Karpas-422 (cell line): ENCODE results near the gene ZNF335. TPM values are rescaled to one million over a fixed set of nuclear protein-coding genes. Genes with fewer than 3 reads are reported as not detected.
A peak's percentile ranks its signal among the peaks of the same experiment; 100 is the strongest.

Source experiments
- DNase-seq: peaks from one replicate; pipeline ENCODE4 v3.0.0-alpha.2; 2015
- H2AFZ ChIP-seq: fragments of 200-600 bp; sonication (generic); 2 replicates; pipeline ENCODE4 v1.6.1; 2014; ENCODE audit warnings: antibody characterized with exemption, low read length, mixed read lengths
- H3K27ac ChIP-seq: fragments of 200-600 bp; sonication (generic); 2 replicates; pipeline ENCODE4 v1.5.1; 2014; ENCODE audit warnings: mild to moderate bottlenecking, low read length, moderate library complexity
- H3K27me3 ChIP-seq: fragments of 200-600 bp; sonication (generic); 2 replicates; pipeline ENCODE4 v1.6.1; 2014; ENCODE audit warnings: low read length, mixed read lengths
- H3K36me3 ChIP-seq: fragments of 200-600 bp; sonication (generic); 2 replicates; pipeline ENCODE4 v1.6.1; 2014; ENCODE audit warnings: low read length, mixed read lengths; ENCODE audit not compliant: insufficient read depth
- H3K4me1 ChIP-seq: fragments of 200-600 bp; sonication (generic); 2 replicates; pipeline ENCODE4 v1.6.1; 2014; ENCODE audit warnings: mild to moderate bottlenecking, low read length, mixed read lengths
- H3K4me2 ChIP-seq: fragments of 200-600 bp; sonication (generic); 2 replicates; pipeline ENCODE4 v1.6.1; 2014; ENCODE audit warnings: low read length, low read depth, mild to moderate bottlenecking; ENCODE audit not compliant: poor library complexity, severe bottlenecking
- H3K4me3 ChIP-seq: fragments of 200-600 bp; sonication (generic); 2 replicates; pipeline ENCODE4 v1.5.1; 2014; ENCODE audit warnings: mild to moderate bottlenecking, antibody characterized with exemption, low read length, mixed read lengths
- H3K79me2 ChIP-seq: fragments of 200-600 bp; sonication (generic); 2 replicates; pipeline ENCODE4 v1.6.1; 2014; ENCODE audit warnings: mild to moderate bottlenecking, low read length, mixed read lengths
- H3K9ac ChIP-seq: fragments of 200-600 bp; sonication (generic); 2 replicates; pipeline ENCODE4 v1.6.0; 2014; ENCODE audit warnings: low read length
- H3K9me2 ChIP-seq: fragments of 200-600 bp; sonication (generic), shearing (Covaris generic); replicated peaks from 2 replicates; pipeline ENCODE4 v1.6.0; 2014; ENCODE audit warnings: mild to moderate bottlenecking, low read length, moderate library complexity; ENCODE audit not compliant: insufficient read depth
- H3K9me3 ChIP-seq: fragments of 300-700, 200-600 bp; sonication (generic); 2 replicates; pipeline ENCODE4 v1.6.1; 2014; ENCODE audit warnings: low read length, mixed read lengths
- H4K20me1 ChIP-seq: fragments of 200-600 bp; sonication (generic); 2 replicates; pipeline ENCODE4 v1.6.1; 2014; ENCODE audit warnings: mild to moderate bottlenecking, antibody characterized with exemption, low read length, low read depth; ENCODE audit not compliant: insufficient read depth
- total RNA-seq: library from RNA; depleted of rRNA; stranded (reverse); fragments of >200 nt; shearing (Covaris generic); gene quantifications from 2 replicates; pipeline ENCODE4 v1.2.3, GENCODE V29; 2014; ENCODE audit warnings: low replicate concordance

The ZNF335 gene
- total RNA-seq, 1 experiment from 2014 or later: 13.2 TPM

- Histone ChIP-seq H3K4me3 (peak overlapping the region; percentile 57; the same call in 1 of the 2 replicates), H3K36me3 (no peaks in the 10 kb centered on the region), H3K9me3 (no peaks in the 10 kb centered on the region), H3K27ac (no peak overlapping the region), H3K27me3 (no peaks in the 10 kb centered on the region), H4K20me1 (no peaks in the 10 kb centered on the region), H3K79me2 (no peaks in the 10 kb centered on the region), H3K9me2 (no peaks in the 10 kb centered on the region), H3K9ac (peak overlapping the region; percentile 52), H3K4me1 (peaks cover 6% of the 10 kb centered on the region), H2AFZ (peak overlapping the region; percentile 84), H3K4me2 (peak overlapping the region; percentile 63)
- peak; percentile 87 for DNase-seq
Measured at GRCh38 chr20:46013829-46014516, 42.0 kb upstream of the ZNF335 start.

GRCh38 chr20:46013322-46013828 is 41.4 kb upstream of the ZNF335 start:
- no peak for DNase-seq
- Histone ChIP-seq H3K27ac (no peak overlapping the region), H3K79me2 (no peaks in the 10 kb centered on the region), H3K4me3 (no peak overlapping the region), H3K36me3 (no peaks in the 10 kb centered on the region), H3K9me3 (no peaks in the 10 kb centered on the region), H4K20me1 (no peaks in the 10 kb centered on the region), H3K9me2 (no peaks in the 10 kb centered on the region), H3K4me2 (no peak overlapping the region), H2AFZ (no peak overlapping the region), H3K4me1 (peaks cover 6% of the 10 kb centered on the region), H3K9ac (no peak overlapping the region), H3K27me3 (no peaks in the 10 kb centered on the region)

- H3K36me3 ChIP-seq: no peaks in the 10 kb centered on the region
- H3K9me2 ChIP-seq: no peaks in the 10 kb centered on the region
- no peak for DNase-seq
- H3K9me3 ChIP-seq: no peaks in the 10 kb centered on the region
- no peaks in the 10 kb centered on the region for H3K79me2 ChIP-seq
- no peak overlapping the region for H3K4me2 ChIP-seq
- no peak overlapping the region for H2AFZ ChIP-seq
- no peaks in the 10 kb centered on the region for H4K20me1 ChIP-seq
- H3K4me1 ChIP-seq: peaks cover 6% of the 10 kb centered on the region
- H3K27me3 ChIP-seq: no peaks in the 10 kb centered on the region
- H3K9ac ChIP-seq: no peak overlapping the region
- H3K27ac ChIP-seq: no peak overlapping the region
- H3K4me3 ChIP-seq: no peak overlapping the region
Measured at GRCh38 chr20:46012921-46013320, 40.9 kb upstream of the ZNF335 start.

- Histone ChIP-seq H3K79me2 (no peaks in the 10 kb centered on the region), H2AFZ (no peak overlapping the region), H3K4me1 (peaks cover 6% of the 10 kb centered on the region), H3K4me2 (no peak overlapping the region), H3K27ac (no peak overlapping the region), H3K9me2 (no peaks in the 10 kb centered on the region), H3K36me3 (no peaks in the 10 kb centered on the region), H3K9ac (no peak overlapping the region), H3K9me3 (no peaks in the 10 kb centered on the region), H3K27me3 (no peaks in the 10 kb centered on the region), H3K4me3 (no peak overlapping the region), H4K20me1 (no peaks in the 10 kb centered on the region)
- peak; percentile 91 for DNase-seq
Measured at GRCh38 chr20:46011631-46012482, 39.9 kb upstream of the ZNF335 start.

- Histone ChIP-seq H3K4me1 (peaks cover 6% of the 10 kb centered on the region), H3K4me3 (no peak overlapping the region), H3K9ac (no peak overlapping the region), H3K79me2 (no peaks in the 10 kb centered on the region), H2AFZ (no peak overlapping the region), H3K4me2 (no peak overlapping the region), H3K27ac (no peak overlapping the region), H3K9me2 (no peaks in the 10 kb centered on the region), H3K9me3 (no peaks in the 10 kb centered on the region), H4K20me1 (no peaks in the 10 kb centered on the region), H3K36me3 (no peaks in the 10 kb centered on the region), H3K27me3 (no peaks in the 10 kb centered on the region)
- DNase-seq: no peak
Measured at GRCh38 chr20:46010491-46011391, 38.7 kb upstream of the ZNF335 start.

- H4K20me1 ChIP-seq: no peaks in the 10 kb centered on the region
- peaks cover 8% of the 10 kb centered on the region for H3K4me1 ChIP-seq
- no peaks in the 10 kb centered on the region for H3K36me3 ChIP-seq
- H3K9me2 ChIP-seq: no peaks in the 10 kb centered on the region
- no peaks in the 10 kb centered on the region for H3K27me3 ChIP-seq
- H3K79me2 ChIP-seq: no peaks in the 10 kb centered on the region
- no peak for DNase-seq
- H2AFZ ChIP-seq: no peak overlapping the region
- H3K4me2 ChIP-seq: no peak overlapping the region
- H3K27ac ChIP-seq: no peak overlapping the region
- H3K4me3 ChIP-seq: no peak overlapping the region
- no peak overlapping the region for H3K9ac ChIP-seq
- no peaks in the 10 kb centered on the region for H3K9me3 ChIP-seq
Measured at GRCh38 chr20:46009816-46010215, 37.8 kb upstream of the ZNF335 start.

- no peaks in the 10 kb centered on the region for H3K27me3 ChIP-seq
- no peak overlapping the region for H3K27ac ChIP-seq
- H3K9ac ChIP-seq: no peak overlapping the region
Measured at GRCh38 chr20:46007671-46008070, 35.7 kb upstream of the ZNF335 start.

More at GRCh38 chr20:46007671-46008070, 35.7 kb upstream of the ZNF335 start:
- H3K4me1 ChIP-seq: peaks cover 5% of the 10 kb centered on the region; the same call in 1 of the 2 replicates
- no peak overlapping the region for H2AFZ ChIP-seq
- DNase-seq: no peak
- no peak overlapping the region for H3K4me2 ChIP-seq
- no peaks in the 10 kb centered on the region for H4K20me1 ChIP-seq
- H3K36me3 ChIP-seq: no peaks in the 10 kb centered on the region
- H3K9me2 ChIP-seq: no peaks in the 10 kb centered on the region
- H3K79me2 ChIP-seq: no peaks in the 10 kb centered on the region
- no peak overlapping the region for H3K4me3 ChIP-seq
- no peaks in the 10 kb centered on the region for H3K9me3 ChIP-seq
